Endothelial cell (in vitro differentiated cells): ENCODE results near the gene ZNF146. TPM values are rescaled to one million over a fixed set of nuclear protein-coding genes. Genes with fewer than 3 reads are reported as not detected.

Experiments
- DNase-seq: peaks from one replicate; pipeline ENCODE4 v3.0.0; 2021; ENCODE audit warnings: low spot score
- H3K27ac Mint-ChIP-seq: one replicate; pipeline ENCODE4 v1.8.0; 2021; ENCODE audit warnings: mixed read lengths, inconsistent platforms; ENCODE audit not compliant: unreplicated experiment
- H3K27me3 Mint-ChIP-seq: one replicate; pipeline ENCODE4 v1.8.0; 2021; ENCODE audit warnings: mild to moderate bottlenecking, moderate library complexity, mixed read lengths, inconsistent platforms; ENCODE audit not compliant: unreplicated experiment
- H3K36me3 Mint-ChIP-seq: one replicate; pipeline ENCODE4 v1.8.0; 2021; ENCODE audit warnings: mild to moderate bottlenecking, low read depth, mixed read lengths, inconsistent platforms; ENCODE audit not compliant: unreplicated experiment
- H3K4me1 Mint-ChIP-seq: one replicate; pipeline ENCODE4 v1.8.0; 2021; ENCODE audit warnings: mild to moderate bottlenecking, mixed read lengths, inconsistent platforms; ENCODE audit not compliant: unreplicated experiment
- H3K4me3 Mint-ChIP-seq: one replicate; pipeline ENCODE4 v1.8.0; 2021; ENCODE audit warnings: mild to moderate bottlenecking, mixed read lengths, inconsistent platforms; ENCODE audit not compliant: unreplicated experiment
- H3K9me3 Mint-ChIP-seq: one replicate; pipeline ENCODE4 v1.8.0; 2021; ENCODE audit warnings: mixed read lengths, inconsistent platforms; ENCODE audit not compliant: unreplicated experiment
- total RNA-seq: library from RNA; stranded (reverse); fragmentation: NEBNext Ultra II Directional; extraction: Animal tissue kit (Norgen Biotek cat#: 25700); gene quantifications from one replicate; pipeline ENCODE4 v1.2.1, GENCODE V29; 2021; ENCODE audit not compliant: unreplicated experiment
- TF ChIP-seq, protein P1 (sequence below): fragments of 200-600 bp; sonication (generic); IDR thresholded peaks from one replicate; pipeline ENCODE4 v1.5.0; 2021; ENCODE audit warnings: antibody characterized with exemption; ENCODE audit not compliant: unreplicated experiment

Gene ZNF146
- total RNA-seq, 1 donor from 2014 or later, result 45.5 TPM

DNA sequence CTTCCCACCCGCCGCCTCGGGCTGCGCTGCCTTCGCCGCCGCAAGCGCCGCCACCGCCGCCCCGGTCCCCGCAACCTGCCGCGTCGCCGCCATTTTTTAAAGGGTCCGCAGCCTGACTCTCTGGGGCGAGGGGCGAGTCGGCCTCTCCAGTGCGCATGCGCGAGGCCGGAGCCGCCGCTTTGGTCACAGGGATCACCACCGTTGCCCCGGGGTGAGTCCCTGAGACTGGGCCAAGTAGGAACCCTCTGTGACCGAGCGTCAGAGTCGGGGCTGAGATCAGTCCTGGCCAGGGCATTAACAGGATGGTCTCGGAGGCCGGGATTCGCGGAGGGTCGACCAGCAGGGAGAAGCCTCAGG lies 42.6 kb downstream of the ZNF146 start:
- H3K27me3 Mint-ChIP-seq, result peaks cover 10% of the 10 kb centered on the region
- no peaks in the 10 kb centered on the region for H3K4me1 Mint-ChIP-seq
- TF ChIP-seq, protein P1, sequence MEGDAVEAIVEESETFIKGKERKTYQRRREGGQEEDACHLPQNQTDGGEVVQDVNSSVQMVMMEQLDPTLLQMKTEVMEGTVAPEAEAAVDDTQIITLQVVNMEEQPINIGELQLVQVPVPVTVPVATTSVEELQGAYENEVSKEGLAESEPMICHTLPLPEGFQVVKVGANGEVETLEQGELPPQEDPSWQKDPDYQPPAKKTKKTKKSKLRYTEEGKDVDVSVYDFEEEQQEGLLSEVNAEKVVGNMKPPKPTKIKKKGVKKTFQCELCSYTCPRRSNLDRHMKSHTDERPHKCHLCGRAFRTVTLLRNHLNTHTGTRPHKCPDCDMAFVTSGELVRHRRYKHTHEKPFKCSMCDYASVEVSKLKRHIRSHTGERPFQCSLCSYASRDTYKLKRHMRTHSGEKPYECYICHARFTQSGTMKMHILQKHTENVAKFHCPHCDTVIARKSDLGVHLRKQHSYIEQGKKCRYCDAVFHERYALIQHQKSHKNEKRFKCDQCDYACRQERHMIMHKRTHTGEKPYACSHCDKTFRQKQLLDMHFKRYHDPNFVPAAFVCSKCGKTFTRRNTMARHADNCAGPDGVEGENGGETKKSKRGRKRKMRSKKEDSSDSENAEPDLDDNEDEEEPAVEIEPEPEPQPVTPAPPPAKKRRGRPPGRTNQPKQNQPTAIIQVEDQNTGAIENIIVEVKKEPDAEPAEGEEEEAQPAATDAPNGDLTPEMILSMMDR, result no peak
- H3K9me3 Mint-ChIP-seq, result peaks cover 12% of the 10 kb centered on the region
- no peak for DNase-seq
- H3K36me3 Mint-ChIP-seq, result peaks cover 15% of the 10 kb centered on the region
- H3K27ac Mint-ChIP-seq, result no peak overlapping the region
- H3K4me3 Mint-ChIP-seq, result no peak overlapping the region

DNA sequence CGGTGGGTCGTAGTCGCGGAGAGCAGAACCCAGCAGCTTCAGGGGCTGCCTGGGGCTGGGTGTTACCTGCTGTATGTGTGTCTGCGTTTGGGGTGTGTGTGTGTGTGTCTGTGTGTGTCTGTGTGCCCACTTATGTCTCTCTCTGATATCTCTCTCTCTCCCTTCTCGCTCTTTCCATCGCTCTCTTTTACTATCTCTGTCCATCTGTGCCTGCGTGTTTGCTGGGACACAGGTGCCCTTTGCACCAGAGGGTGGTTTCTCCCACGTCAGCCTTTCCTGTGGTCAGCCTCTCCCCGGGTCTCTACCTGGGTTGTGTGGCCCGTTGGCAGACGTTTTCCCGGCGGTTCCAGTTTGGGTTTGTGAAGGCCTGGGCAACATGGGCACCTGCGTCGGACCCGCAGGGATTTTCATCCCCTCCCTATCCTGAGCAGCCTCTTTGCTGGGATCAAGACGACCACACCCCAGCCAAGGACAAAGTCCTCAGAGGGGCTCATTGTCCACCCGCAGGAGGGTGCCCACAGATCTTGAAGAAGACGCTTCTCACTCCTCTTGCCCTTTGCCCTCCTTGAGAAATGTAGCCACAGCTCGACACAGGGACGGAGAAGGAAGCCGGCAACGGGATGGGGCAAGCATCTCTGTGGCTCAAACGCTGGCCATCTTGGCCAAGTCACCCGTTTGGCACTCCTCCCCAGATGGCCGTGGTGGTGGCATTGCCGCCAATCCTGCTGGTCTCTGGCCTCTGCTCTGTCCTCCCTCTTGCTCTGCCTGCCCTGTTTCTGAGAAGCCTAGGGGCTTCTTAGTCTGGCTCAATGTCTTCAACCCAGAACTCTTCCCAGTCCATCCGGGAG lies 43.3 kb downstream of the ZNF146 start:
- no peak overlapping the region for H3K27ac Mint-ChIP-seq
- H3K27me3 Mint-ChIP-seq, result peaks cover 16% of the 10 kb centered on the region
- peaks cover 15% of the 10 kb centered on the region for H3K9me3 Mint-ChIP-seq
- H3K4me3 Mint-ChIP-seq, result no peak overlapping the region
- peaks cover 17% of the 10 kb centered on the region for H3K36me3 Mint-ChIP-seq
- no peak for DNase-seq
- TF ChIP-seq, protein P1, result no peak
- no peaks in the 10 kb centered on the region for H3K4me1 Mint-ChIP-seq

DNA sequence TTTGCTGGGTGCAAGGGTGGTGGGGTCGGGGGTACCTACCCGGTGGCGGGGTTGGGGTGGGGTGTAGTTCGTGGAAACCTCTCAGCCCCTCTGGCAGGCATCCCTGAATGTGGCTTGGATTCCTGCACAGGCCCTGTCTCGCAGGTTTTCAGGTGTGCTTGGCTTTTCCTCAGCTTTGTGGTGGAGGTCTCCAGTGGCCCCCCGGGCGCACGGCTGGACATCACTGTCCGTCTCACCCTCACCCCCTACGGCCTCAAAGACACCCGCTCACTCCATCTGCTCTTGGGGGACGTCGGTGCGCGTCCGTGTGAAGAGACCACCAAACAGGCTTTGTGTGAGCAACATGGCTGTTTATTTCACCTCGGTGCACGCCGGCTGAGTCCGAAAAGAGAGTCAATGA lies 44.3 kb downstream of the ZNF146 start:
- no peak for DNase-seq
- Mint-ChIP-seq H3K9me3 (peaks cover 23% of the 10 kb centered on the region), H3K4me1 (no peaks in the 10 kb centered on the region), H3K27ac (no peak overlapping the region), H3K27me3 (peaks cover 17% of the 10 kb centered on the region), H3K4me3 (no peak overlapping the region), H3K36me3 (peaks cover 23% of the 10 kb centered on the region)
- TF ChIP-seq, protein P1, result no peak

DNA sequence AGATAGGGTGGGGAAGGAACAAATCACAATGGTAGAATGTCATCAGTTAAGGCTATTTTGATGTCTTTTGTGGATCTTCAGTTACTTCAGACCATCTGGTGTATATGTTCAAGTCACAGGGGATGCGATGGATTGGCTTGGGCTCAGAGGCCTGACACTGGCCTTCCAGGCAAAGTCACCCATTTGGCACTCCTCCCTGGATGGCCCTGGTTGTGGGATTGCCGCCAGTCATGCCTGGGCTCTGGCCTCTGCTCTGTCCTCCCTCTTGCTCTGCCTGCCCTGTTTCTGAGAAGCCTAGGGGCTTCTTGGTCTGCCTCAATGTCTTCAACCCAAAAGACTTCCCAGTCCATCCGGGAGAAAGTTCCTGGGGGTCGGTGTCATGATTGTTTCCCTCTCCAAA lies 50.2 kb downstream of the ZNF146 start:
- peaks cover 28% of the 10 kb centered on the region for H3K9me3 Mint-ChIP-seq

DNA sequence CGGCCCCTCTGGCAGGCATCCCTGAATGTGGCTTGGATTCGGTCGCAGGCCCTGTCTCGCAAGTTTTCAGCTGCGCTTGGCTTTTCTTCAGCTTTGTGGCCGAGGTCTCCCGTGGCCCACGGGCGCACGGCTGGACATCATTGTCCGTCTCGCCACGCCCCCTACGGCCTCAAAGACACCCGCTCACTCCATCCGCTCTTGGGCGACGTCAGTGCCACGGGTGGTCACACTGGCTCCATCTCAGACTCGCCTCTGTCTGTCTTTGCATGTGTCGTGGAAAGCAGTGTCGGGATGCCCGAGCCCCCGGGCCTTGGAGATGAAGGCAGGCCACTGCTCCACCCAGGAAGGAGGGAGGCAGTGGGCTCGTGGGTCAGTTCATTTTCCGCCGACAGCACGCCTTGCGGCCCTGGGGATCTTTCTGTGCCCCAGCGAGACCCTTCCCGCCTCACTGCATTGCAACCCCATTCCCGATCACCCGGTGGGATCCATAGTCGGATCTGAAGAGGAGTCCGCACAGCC lies 51.0 kb downstream of the ZNF146 start:
- Mint-ChIP-seq H3K36me3 (peaks cover 26% of the 10 kb centered on the region), H3K4me1 (no peaks in the 10 kb centered on the region), H3K9me3 (peaks cover 28% of the 10 kb centered on the region), H3K27ac (no peak overlapping the region), H3K4me3 (no peak overlapping the region), H3K27me3 (peaks cover 11% of the 10 kb centered on the region)
- no peak for DNase-seq
- TF ChIP-seq, protein P1, result no peak

More for the DNA sequence above, 50.2 kb downstream of the ZNF146 start:
- Mint-ChIP-seq H3K4me3 (no peak overlapping the region), H3K27me3 (peaks cover 11% of the 10 kb centered on the region), H3K4me1 (no peaks in the 10 kb centered on the region), H3K27ac (no peak overlapping the region), H3K36me3 (peaks cover 26% of the 10 kb centered on the region)
- no peak for DNase-seq
- TF ChIP-seq, protein P1, result no peak
